HCT116 (cell line): ENCODE results near the gene IFT57. TPM values are rescaled to one million over a fixed set of nuclear protein-coding genes. Genes with fewer than 3 reads are reported as not detected.

Experiments used
- ATAC-seq: fragments of 200-7000 bp; cut with Tn5 transposase; 2 replicates; pipeline ENCODE4 v1.9.1; 2020; ENCODE audit warnings: mild to moderate bottlenecking, moderate library complexity
- BruUV-seq: library from RNA; stranded (reverse); fragments of 400-500 nt; replicated peaks from 2 replicates; lab custom pipeline; 2021; lab: Mats Ljungman, UMichigan
- CTCF ChIA-PET: fragments of 300-600 bp; sonication (Branson Sonifier 250); formaldehyde crosslinking; loops from one replicate; lab custom pipeline; 2021; ENCODE audit warnings: antibody characterized with exemption; lab: Charles Lee
- POLR2A ChIA-PET: fragments of 300-600, 350-600 bp; sonication (Branson Sonifier 250); formaldehyde crosslinking; loops from one replicate; lab custom pipeline; 2021; ENCODE audit warnings: antibody characterized with exemption; lab: Charles Lee
- RAD21 ChIA-PET, 2 experiments: fragments of 300-600 bp; sonication (Branson Sonifier 250); formaldehyde crosslinking; loops; one replicate each; lab custom pipeline; 2023; ENCODE audit warnings: low total read pairs in 2 of 2; ENCODE audit not compliant: uncharacterized antibody in 2 of 2, unreplicated experiment in 2 of 2, low non-redundant PET in 1 of 2; lab: Charles Lee
- DNase-seq: peaks from one replicate; pipeline ENCODE4 v3.0.0-alpha.2; 2010; ENCODE audit warnings: low read depth, low spot score
- H2AFZ ChIP-seq: fragments of 200-600 bp; shearing (Covaris generic), sonication (generic); 2 replicates; pipeline ENCODE4 v1.6.1; 2017; ENCODE audit warnings: low read depth, mixed run types, mixed read lengths, antibody characterized with exemption, low read length; ENCODE audit not compliant: poor library complexity, severe bottlenecking
- H3K27ac ChIP-seq: 2 replicates; pipeline ENCODE4 v1.5.1; 2012; ENCODE audit warnings: low read depth, low read length
- H3K27me3 ChIP-seq: fragments of 200-600 bp; sonication (generic); 2 replicates; pipeline ENCODE4 v1.6.1; 2016; ENCODE audit warnings: mixed run types, low read length, mixed read lengths; ENCODE audit not compliant: insufficient read depth
- H3K36me3 ChIP-seq, 2 experiments: fragments of 200-500 bp in 1 of 2; fragments of 200-600 bp in 1 of 2; sonication (Bioruptor generic) in 1 of 2; sonication (generic) in 1 of 2; 2 replicates each; pipeline versions ENCODE4 v1.5.1 to v1.6.1; 2014 to 2016; ENCODE audit warnings: low read length in 2 of 2, inconsistent platforms in 1 of 2, mixed read lengths in 1 of 2, mixed run types in 1 of 2; ENCODE audit not compliant: insufficient read depth in 2 of 2, control insufficient read depth in 1 of 2
- H3K4me1 ChIP-seq, 2 experiments: fragments of 200-600 bp in 1 of 2; sonication (generic) in 1 of 2; 2 replicates each; pipeline versions ENCODE4 v1.5.1 to v1.6.1; 2012 to 2017; ENCODE audit warnings: low read length in 2 of 2, inconsistent platforms in 1 of 2, mild to moderate bottlenecking in 1 of 2, mixed read lengths in 1 of 2, mixed run types in 1 of 2, moderate library complexity in 1 of 2; ENCODE audit not compliant: insufficient read depth in 2 of 2, control insufficient read depth in 1 of 2
- H3K4me2 ChIP-seq: fragments of 200-600 bp; sonication (generic); 2 replicates; pipeline ENCODE4 v1.6.1; 2017; ENCODE audit warnings: mixed run types, low read length, mixed read lengths
- H3K4me3 ChIP-seq, 2 experiments: fragments of 200-600 bp in 1 of 2; sonication (generic) in 1 of 2; replicated peaks in 1 of 2; 2 replicates each; pipeline ENCODE4 v1.5.1; 2011 to 2016; ENCODE audit warnings: low read length in 2 of 2, control low read depth in 1 of 2, low read depth in 1 of 2, mild to moderate bottlenecking in 1 of 2, mixed read lengths in 1 of 2, mixed run types in 1 of 2
- H3K79me2 ChIP-seq: fragments of 200-600 bp; sonication (generic); 2 replicates; pipeline ENCODE4 v1.6.1; 2017; ENCODE audit warnings: mild to moderate bottlenecking, mixed run types, low read length, moderate library complexity, mixed read lengths; ENCODE audit not compliant: insufficient read depth
- H3K9ac ChIP-seq: fragments of 200-600 bp; sonication (generic); 2 replicates; pipeline ENCODE4 v1.6.1; 2016; ENCODE audit warnings: low read length, mixed read lengths
- H3K9me2 ChIP-seq: fragments of 200-600 bp; sonication (generic), shearing (Covaris generic); 2 replicates; pipeline ENCODE4 v1.6.1; 2017; ENCODE audit warnings: mixed run types, mild to moderate bottlenecking, moderate library complexity; ENCODE audit not compliant: insufficient read depth
- H3K9me3 ChIP-seq, 2 experiments: fragments of 200-500 bp in 1 of 2; fragments of 200-600 bp in 1 of 2; sonication (Bioruptor generic) in 1 of 2; sonication (generic) in 1 of 2; 2 replicates each; pipeline ENCODE4 v1.6.1; 2014 to 2017; ENCODE audit warnings: low read length in 2 of 2, mixed read lengths in 2 of 2, inconsistent platforms in 1 of 2, low read depth in 1 of 2, mild to moderate bottlenecking in 1 of 2, mixed run types in 1 of 2, moderate library complexity in 1 of 2; ENCODE audit not compliant: control insufficient read depth in 1 of 2, insufficient read depth in 1 of 2
- H4K20me1 ChIP-seq: fragments of 200-600 bp; sonication (generic), shearing (Covaris generic); 2 replicates; pipeline ENCODE4 v1.6.1; 2017; ENCODE audit warnings: mixed run types, mild to moderate bottlenecking, moderate library complexity; ENCODE audit not compliant: insufficient read depth
- CEBPB ChIP-seq: IDR thresholded peaks from 2 replicates; pipeline ENCODE4 v1.6.1; 2012; ENCODE audit warnings: low read depth
- EGR1 ChIP-seq: IDR thresholded peaks from 2 replicates; pipeline ENCODE4 v1.6.1; 2012; ENCODE audit warnings: low read depth
- EZH2 ChIP-seq: fragments of 200-600 bp; sonication (generic); IDR thresholded peaks from 2 replicates; pipeline ENCODE4 v1.6.1; 2017; ENCODE audit warnings: antibody characterized with exemption, mixed run types
- FOSL1 ChIP-seq: IDR thresholded peaks from 2 replicates; pipeline ENCODE4 v1.6.1; 2012; ENCODE audit warnings: low read depth
- POLR2AphosphoS5 ChIP-seq: IDR thresholded peaks from 2 replicates; pipeline ENCODE4 v1.6.1; 2011; ENCODE audit warnings: mild to moderate bottlenecking, low read depth, low read length, moderate library complexity
- SIN3A ChIP-seq: IDR thresholded peaks from 2 replicates; pipeline ENCODE4 v1.6.1; 2012; ENCODE audit warnings: low read depth
- SRF ChIP-seq: IDR thresholded peaks from 2 replicates; pipeline ENCODE4 v1.6.1; 2012; ENCODE audit warnings: low read depth
- TCF7L2 ChIP-seq: IDR thresholded peaks from 2 replicates; pipeline ENCODE4 v1.7.0; 2011; ENCODE audit warnings: borderline replicate concordance, inconsistent platforms; ENCODE audit not compliant: insufficient read depth, insufficient read length; ENCODE audit errors: extremely low read depth
- ZNF274 ChIP-seq: fragments of 200-500 bp; sonication (Bioruptor generic); IDR thresholded peaks from 2 replicates; pipeline ENCODE4 v1.6.1; 2014; ENCODE audit warnings: mild to moderate bottlenecking, low read depth, low read length, inconsistent platforms
- intact Hi-C: fragments of 100-400 bp; cut with micrococcal nuclease; formaldehyde crosslinking; loops from 2 replicates; pipeline ENCODE4 v1.10.0; 2022
- total RNA-seq: library from RNA; stranded (reverse); gene quantifications from one replicate; pipeline ENCODE4 v1.2.1, GENCODE V29; 2021; ENCODE audit not compliant: unreplicated experiment
- TF ChIP-seq, protein P1 (sequence below): IDR thresholded peaks from 2 replicates; pipeline ENCODE4 v1.6.1; 2012
- TF ChIP-seq, protein P2 (sequence below), 3 experiments: fragments of 200-600 bp in 1 of 3; sonication (generic) in 1 of 3; IDR thresholded peaks in 2 of 3; conservative IDR thresholded peaks in 1 of 3; 2 replicates each; pipeline ENCODE4 v1.5.1; 2012 to 2017; ENCODE audit warnings: low read depth in 2 of 3, low read length in 2 of 3, antibody characterized with exemption in 1 of 3, borderline replicate concordance in 1 of 3, control low read depth in 1 of 3, mild to moderate bottlenecking in 1 of 3, mixed read lengths in 1 of 3, mixed run types in 1 of 3, moderate library complexity in 1 of 3; ENCODE audit not compliant: insufficient read depth in 1 of 3

Gene IFT57
- total RNA-seq, 1 experiment from 2014 or later, result 38.4 TPM

DNA sequence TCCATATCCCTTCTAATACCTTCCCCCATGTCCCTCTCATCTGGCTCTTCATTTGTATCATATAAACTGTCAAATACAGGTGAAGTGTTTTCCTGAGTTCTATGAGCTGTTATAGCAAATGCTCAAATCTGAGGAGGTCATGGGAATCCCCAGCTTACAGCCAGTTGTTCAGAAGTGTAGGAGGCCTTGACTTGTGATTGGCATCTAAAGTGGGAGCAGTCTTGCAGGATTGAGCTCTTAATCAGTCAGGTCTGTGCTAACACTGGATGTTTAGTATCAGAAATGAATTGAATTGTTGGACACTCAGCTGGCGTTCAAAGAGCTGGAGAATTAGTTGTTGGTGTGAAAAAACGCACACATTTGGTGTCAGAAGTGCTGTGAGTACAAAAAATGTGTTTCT is 65.0 kb downstream of the IFT57 start:
- no peak overlapping the region for H2AFZ ChIP-seq
- TF ChIP-seq SRF, result no peak
- TF ChIP-seq ZNF274, result no peak
- no peak for TF ChIP-seq POLR2AphosphoS5
- no peak for TF ChIP-seq FOSL1
- TF ChIP-seq SIN3A, result no peak
- no peak for TF ChIP-seq CEBPB
- TF ChIP-seq, protein P1, sequence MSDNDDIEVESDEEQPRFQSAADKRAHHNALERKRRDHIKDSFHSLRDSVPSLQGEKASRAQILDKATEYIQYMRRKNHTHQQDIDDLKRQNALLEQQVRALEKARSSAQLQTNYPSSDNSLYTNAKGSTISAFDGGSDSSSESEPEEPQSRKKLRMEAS, result no peak
- TF ChIP-seq, protein P2, sequence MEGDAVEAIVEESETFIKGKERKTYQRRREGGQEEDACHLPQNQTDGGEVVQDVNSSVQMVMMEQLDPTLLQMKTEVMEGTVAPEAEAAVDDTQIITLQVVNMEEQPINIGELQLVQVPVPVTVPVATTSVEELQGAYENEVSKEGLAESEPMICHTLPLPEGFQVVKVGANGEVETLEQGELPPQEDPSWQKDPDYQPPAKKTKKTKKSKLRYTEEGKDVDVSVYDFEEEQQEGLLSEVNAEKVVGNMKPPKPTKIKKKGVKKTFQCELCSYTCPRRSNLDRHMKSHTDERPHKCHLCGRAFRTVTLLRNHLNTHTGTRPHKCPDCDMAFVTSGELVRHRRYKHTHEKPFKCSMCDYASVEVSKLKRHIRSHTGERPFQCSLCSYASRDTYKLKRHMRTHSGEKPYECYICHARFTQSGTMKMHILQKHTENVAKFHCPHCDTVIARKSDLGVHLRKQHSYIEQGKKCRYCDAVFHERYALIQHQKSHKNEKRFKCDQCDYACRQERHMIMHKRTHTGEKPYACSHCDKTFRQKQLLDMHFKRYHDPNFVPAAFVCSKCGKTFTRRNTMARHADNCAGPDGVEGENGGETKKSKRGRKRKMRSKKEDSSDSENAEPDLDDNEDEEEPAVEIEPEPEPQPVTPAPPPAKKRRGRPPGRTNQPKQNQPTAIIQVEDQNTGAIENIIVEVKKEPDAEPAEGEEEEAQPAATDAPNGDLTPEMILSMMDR (IDR thresholded peaks at IDR 0.05 in 2 of 3, conservative IDR thresholded peaks at IDR 0.05 in 1 of 3; ENCODE audit: borderline replicate concordance in 1 of 3, insufficient read depth in 1 of 3, low read depth in 2 of 3, low read length in 2 of 3), result no peak
- no peak for TF ChIP-seq EZH2
- no peak for TF ChIP-seq TCF7L2
- TF ChIP-seq EGR1, result no peak
- ATAC-seq (no peak), DNase-seq (no peak)
- ChIA-PET POLR2A (no interaction called here), RAD21 (no interaction called here), CTCF (no interaction called here)
- no peaks in the 10 kb centered on the region for H4K20me1 ChIP-seq
- H3K27ac ChIP-seq, result no peak overlapping the region
- no peak overlapping the region for H3K4me2 ChIP-seq
- H3K9me3 ChIP-seq, result no peaks in the 10 kb centered on the region
- H3K9me2 ChIP-seq, result no peaks in the 10 kb centered on the region
- H3K79me2 ChIP-seq, result no peaks in the 10 kb centered on the region
- no peaks in the 10 kb centered on the region for H3K27me3 ChIP-seq
- H3K4me1 ChIP-seq, result peaks cover 3 to 19% of the 10 kb centered on the region in 2 experiments; a peak in 2 of 4 replicates
- peaks cover 0 to 2% of the 10 kb centered on the region in 2 experiments; a peak in 2 of 4 replicates for H3K36me3 ChIP-seq
- intact Hi-C loops, result no loop called here
- no TSS peak for BruUV-seq
- H3K9ac ChIP-seq, result no peak overlapping the region
- H3K4me3 ChIP-seq, result no peak overlapping the region
